Measurements from ENCODE around the gene FSTL5.
"Not testable (repeated sequence)": the region's sequence is repeated elsewhere in the genome, so short reads cannot be mapped to it uniquely, and the experiment has no call there.

FSTL5 gene

GRCh38 chr4:162103908-162104307, 59.9 kb downstream of the FSTL5 start:
- not testable (repeated sequence) for DNase-seq, ATAC-seq

DNA sequence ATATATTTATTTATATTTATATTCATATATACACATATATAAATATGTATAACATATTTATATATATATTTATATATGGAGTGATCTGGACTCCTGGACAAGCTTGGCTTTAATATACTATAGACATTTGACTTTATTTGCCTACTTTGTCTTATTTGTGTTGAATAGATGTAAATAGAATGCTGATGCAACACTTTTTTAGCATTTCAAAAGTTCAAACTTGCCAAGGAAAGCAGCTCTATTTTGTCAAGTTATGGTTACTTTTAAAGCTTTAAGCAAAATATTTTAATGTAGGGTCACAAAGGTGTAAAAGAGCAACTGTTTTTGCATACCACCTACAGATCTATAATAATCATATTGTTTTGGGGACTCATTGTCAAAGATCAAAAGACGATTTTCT, 61.1 kb downstream of the FSTL5 start:
- ATAC-seq (no peak), DNase-seq (no peak)

- no peak for ATAC-seq
Measured at GRCh38 chr4:162101337-162101736, 62.5 kb downstream of the FSTL5 start.

GRCh38 chr4:162075726-162076125, 88.1 kb downstream of the FSTL5 start:
- ATAC-seq, result no peak
- no peak for DNase-seq

More at GRCh38 chr4:162101337-162101736, 62.5 kb downstream of the FSTL5 start:
- no peak for DNase-seq

DNA sequence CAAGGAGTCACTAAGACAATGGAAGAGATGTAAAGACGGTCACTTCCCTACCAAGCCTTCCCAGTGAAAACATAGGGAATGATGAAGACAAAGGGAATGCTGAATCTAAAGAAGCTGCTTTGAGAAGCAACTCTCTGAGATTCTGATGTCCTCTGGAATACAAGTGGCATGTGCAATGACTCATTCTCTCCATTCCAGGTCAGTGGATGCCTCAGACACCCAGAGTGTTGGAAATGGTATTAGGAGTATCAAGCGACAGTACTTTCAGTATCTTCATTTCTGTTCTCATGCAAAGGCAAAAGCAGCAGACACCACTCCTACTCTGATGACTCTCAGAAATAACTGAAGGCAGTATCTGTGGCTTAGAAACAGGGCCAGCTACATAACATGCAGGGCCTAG, 102.6 kb downstream of the FSTL5 start:
- DNase-seq (no peak), ATAC-seq (no peak)

- DNase-seq (no peak), ATAC-seq (no peak)
Measured at GRCh38 chr4:162059656-162060055, 104.1 kb downstream of the FSTL5 start.

DNA sequence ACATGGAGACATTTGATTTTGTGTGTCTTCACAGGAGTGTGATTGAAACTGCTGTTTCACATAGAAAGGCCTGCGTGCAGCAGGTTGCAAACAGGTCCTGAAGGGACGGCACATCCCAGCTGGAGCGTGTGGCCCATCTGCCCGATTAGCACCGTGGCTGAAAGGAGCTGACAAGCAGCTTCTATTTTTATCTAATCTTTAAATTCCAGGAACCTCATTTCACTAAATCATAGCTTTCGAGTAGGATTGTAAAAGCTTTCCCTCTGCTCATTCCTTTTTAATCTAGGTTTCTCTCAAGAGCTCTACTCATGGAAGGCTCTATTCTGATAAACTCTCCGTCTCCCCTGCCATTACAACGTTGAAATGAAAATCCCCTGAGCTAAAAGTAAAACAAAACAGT, 106.8 kb downstream of the FSTL5 start:
- DNase-seq, result no peak

GRCh38 chr4:162046135-162046534, 117.7 kb downstream of the FSTL5 start:
- DNase-seq, result no peak
- no peak for ATAC-seq

More for the DNA sequence above, 106.8 kb downstream of the FSTL5 start:
- no peak for ATAC-seq

- ATAC-seq (no peak), DNase-seq (no peak)
Measured at GRCh38 chr4:162038112-162038511, 125.7 kb downstream of the FSTL5 start.

DNA sequence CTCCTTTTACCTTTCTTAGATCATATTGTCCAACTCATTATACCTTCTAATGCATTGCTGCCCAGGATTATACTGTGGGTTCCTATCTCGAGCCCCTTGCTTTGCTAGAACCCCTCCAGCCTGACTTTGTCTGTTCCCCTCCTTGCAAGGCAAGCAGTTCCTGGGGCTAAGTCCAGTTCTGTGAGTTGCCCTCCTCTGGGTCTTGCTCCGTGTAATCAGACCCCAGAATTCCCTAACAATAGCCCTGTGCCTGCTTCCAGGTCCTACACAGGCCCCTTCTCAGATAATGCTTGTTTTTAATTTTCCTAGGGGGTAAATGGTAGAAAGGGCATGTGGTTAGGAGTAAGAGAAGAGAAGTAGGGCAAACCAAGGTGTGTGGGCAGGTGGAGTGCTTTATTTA, 145.9 kb downstream of the FSTL5 start:
- ATAC-seq (no peak), DNase-seq (no peak)

DNA sequence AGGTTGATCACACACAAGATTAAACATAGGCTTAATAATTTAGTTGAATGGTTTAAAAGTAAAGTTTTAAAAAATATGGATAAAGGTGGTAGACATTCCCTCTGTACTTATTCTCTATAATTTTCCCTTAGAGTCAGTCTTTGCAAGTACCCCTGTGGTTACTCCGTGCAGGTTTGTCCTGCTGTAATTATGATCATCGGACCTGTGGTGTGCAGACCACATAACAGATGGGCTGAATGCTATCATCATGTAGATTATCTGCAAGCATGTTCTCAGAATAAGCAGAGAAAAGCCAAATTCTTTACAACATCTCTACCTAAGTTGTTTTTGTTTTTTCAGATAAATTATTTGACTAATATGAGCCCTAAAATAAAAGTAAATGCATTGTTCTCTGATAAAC, 146.8 kb downstream of the FSTL5 start:
- no peak for ATAC-seq
- DNase-seq, result no peak

DNA sequence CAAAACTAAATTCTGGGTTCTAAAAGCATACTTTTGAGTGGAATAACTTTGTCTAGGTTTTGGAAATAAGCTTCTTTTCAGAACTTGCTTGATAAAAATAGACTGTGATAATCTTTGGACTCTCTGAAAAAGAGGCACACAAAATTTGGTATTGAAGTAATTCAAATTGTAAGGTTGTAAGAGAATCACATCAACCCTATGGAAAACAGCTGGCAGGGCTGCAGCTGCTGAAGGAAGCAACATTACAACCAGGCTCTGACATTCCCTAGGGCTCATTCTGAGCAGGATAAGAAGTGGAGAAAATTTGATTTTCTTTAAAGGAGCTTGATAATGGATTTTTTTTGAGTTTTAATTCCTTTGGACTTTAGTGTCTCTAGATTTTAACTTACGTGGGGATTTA, 147.6 kb downstream of the FSTL5 start:
- ATAC-seq, result no peak
- DNase-seq, result no peak

- DNase-seq (no peak), ATAC-seq (no peak)
Measured at GRCh38 chr4:162015090-162015489, 148.7 kb downstream of the FSTL5 start.

GRCh38 chr4:162011089-162011488, 152.7 kb downstream of the FSTL5 start:
- DNase-seq (no peak), ATAC-seq (no peak)

- no peak for ATAC-seq
- DNase-seq, result no peak
Measured at GRCh38 chr4:162010362-162010761, 153.4 kb downstream of the FSTL5 start.

GRCh38 chr4:161992317-161992716, 171.5 kb downstream of the FSTL5 start:
- no peak for DNase-seq
- ATAC-seq, result no peak

DNA sequence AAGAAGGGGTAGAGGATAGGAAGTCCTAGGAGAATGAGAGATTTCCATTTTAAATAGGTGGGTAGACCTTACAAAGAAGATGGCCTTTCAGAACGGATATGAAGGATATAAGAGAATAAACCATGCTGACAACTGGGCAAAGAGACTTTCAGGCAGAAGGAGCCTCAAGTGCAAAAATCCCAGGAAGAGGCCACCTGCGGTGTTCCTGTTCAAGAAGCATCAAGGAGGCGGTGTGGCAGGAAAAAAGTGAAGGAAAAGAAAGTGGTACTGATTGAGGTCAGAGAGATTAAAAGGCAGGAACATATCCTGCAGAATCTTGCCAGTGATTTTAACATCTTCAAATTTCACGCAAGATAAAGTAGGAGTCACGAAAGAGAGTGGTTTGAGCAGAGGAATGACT, 172.0 kb downstream of the FSTL5 start:
- no peak for DNase-seq
- no peak for ATAC-seq

DNA sequence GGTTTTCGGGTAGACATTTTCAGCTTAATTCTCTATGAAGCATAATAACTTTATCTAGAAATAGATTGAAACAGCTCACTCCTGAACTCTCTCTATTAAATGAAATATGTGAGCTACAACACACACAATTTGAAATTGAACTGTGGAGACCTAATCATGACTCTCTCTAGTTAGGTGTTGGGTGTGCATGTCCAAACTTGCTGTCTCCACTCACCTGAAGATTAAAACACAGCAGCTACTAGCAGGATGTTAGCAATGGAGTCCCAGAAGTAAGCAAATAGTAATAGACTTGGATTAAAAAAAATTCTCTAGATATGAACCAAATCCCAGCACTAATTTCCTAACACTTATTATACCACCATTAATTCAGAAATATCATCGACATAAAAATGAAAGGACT, 173.1 kb downstream of the FSTL5 start:
- DNase-seq (no peak), ATAC-seq (no peak)

- DNase-seq (no peak), ATAC-seq (no peak)
Measured at GRCh38 chr4:161988946-161989345, 174.9 kb downstream of the FSTL5 start.

DNA sequence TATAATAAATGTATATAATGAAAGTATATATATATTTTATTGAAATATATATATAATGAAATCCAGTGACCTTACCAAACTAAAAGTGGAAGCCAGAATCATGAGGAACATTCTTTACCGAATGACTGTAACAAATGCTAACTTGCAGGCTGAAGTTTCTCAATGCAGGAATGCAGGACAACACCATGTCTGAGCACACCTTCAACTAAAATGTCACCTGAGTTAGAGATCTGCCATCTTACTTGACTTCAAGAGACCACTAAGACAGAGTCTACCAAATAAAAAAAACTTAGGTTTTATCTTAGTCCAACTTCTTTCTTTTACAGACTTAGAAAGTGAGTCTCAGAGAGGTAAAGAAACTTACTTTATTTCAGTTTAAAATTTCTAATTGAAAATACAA, 176.2 kb downstream of the FSTL5 start:
- DNase-seq, result no peak
- no peak for ATAC-seq

DNA sequence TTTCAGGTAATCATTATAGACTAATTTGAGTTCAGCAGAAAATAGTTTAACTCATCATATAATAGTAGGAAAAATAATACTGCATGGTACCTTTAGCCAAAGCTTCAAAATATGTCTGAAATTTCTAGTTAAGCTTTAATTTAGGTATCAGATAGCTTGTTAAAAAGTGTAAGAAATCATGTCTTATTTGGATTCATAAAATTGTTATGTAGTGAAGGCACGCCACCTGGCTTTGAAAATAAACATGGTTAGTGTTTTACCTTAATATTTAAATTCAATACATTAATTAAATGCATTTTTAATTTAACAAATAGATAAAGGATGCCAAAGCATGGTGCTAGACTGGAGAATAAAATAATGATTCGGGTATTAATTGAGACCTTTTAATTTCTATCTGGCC, 211.4 kb downstream of the FSTL5 start:
- DNase-seq (no peak), ATAC-seq (no peak)

- no peak for DNase-seq
- no peak for ATAC-seq
Measured at GRCh38 chr4:161949946-161950725, 213.7 kb downstream of the FSTL5 start.

DNA sequence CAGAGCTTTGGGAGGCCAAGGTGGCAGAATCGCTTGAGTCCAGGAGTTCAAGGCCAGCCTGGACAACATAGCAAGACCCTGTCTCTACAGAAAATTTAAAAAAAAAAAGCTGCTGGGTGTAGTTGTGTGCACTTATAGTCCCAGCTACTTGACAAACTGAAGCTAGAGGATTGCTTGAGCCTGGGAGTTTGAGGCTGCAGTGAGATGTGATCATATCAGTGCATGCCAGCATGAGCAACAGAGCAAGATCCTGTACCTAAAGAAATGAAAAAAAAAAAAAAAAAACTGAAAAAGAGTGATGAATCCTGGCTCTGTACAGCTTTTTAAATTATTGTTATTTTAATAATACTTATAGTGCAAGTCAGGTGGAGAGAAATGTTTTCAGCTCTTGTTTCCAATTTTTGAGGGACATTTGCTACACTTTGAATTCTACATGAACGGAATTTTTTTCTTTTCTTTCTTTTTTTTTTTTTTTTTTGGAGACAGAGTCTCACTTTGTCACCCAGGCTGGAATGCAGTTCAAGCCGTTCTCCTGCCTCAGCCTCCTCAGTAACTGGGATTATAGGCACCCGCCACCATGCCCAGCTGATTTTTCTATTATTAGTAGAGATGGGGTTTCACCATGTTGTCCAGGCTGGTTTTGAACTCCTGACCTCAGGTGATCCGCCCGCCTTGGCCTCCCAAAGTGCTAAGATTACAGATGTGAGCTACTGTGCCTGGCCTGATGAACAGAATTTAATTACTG, 215.6 kb downstream of the FSTL5 start:
- DNase-seq (no peak), ATAC-seq (no peak)

- ATAC-seq, result no peak
- DNase-seq, result no peak
Measured at GRCh38 chr4:161937596-161937995, 226.2 kb downstream of the FSTL5 start.

All from stimulated activated naive CD8-positive, alpha-beta T cell treated with anti-CD3 and anti-CD28 coated beads, Interleukin-15, Interleukin-2, amounts not matched to agents 100 U/mL and 50 U/mL, for 24 hours (primary cell).